Loucy (cell line): ENCODE data around the gene SDCCAG8.

ENCODE experiments used
- H2AFZ ChIP-seq: fragments of 200-600 bp; sonication (generic); 2 replicates; pipeline ENCODE4 v1.6.0; 2016; ENCODE audit warnings: antibody characterized with exemption, mild to moderate bottlenecking, low read length, moderate library complexity
- H3F3A ChIP-seq: fragments of 200-600 bp; 2 replicates; pipeline ENCODE4 v1.6.0; 2016; ENCODE audit warnings: antibody characterized with exemption, low read depth, mild to moderate bottlenecking
- H3K27me3 ChIP-seq: fragments of 200-600 bp; sonication (generic); 2 replicates; pipeline ENCODE4 v1.6.1; 2014; ENCODE audit warnings: low read length, mild to moderate bottlenecking; ENCODE audit not compliant: insufficient read depth, poor library complexity, severe bottlenecking
- H3K36me3 ChIP-seq: fragments of 200-600 bp; sonication (generic); 2 replicates; pipeline ENCODE4 v1.6.1; 2016; ENCODE audit warnings: low read length; ENCODE audit not compliant: insufficient read depth
- H3K4me1 ChIP-seq: fragments of 200-600 bp; sonication (generic); 2 replicates; pipeline ENCODE4 v1.5.1; 2014; ENCODE audit warnings: low read length, mild to moderate bottlenecking; ENCODE audit not compliant: insufficient read depth, poor library complexity, severe bottlenecking
- H3K4me2 ChIP-seq: fragments of 200-600 bp; sonication (generic); 2 replicates; pipeline ENCODE4 v1.6.0; 2014; ENCODE audit warnings: antibody characterized with exemption, low read length, low read depth, mild to moderate bottlenecking; ENCODE audit not compliant: poor library complexity, severe bottlenecking
- H3K4me3 ChIP-seq: fragments of 200-600 bp; sonication (generic); 2 replicates; pipeline ENCODE4 v1.5.1; 2014; ENCODE audit warnings: low read length, mild to moderate bottlenecking, mixed read lengths; ENCODE audit not compliant: poor library complexity, severe bottlenecking
- H3K79me2 ChIP-seq: fragments of 200-600 bp; sonication (generic); 2 replicates; pipeline ENCODE4 v1.6.1; 2014; ENCODE audit warnings: low read length; ENCODE audit not compliant: insufficient read depth
- H3K9ac ChIP-seq: fragments of 200-600 bp; sonication (generic); 2 replicates; pipeline ENCODE4 v1.6.0; 2014; ENCODE audit warnings: mild to moderate bottlenecking, low read depth, low read length, moderate library complexity; ENCODE audit not compliant: poor library complexity, severe bottlenecking
- H3K9me2 ChIP-seq: fragments of 200-600 bp; sonication (generic); replicated peaks from 2 replicates; pipeline ENCODE4 v1.6.1; 2016; ENCODE audit warnings: low read depth, low read length, mixed read lengths
- H3K9me3 ChIP-seq: fragments of 200-600 bp; sonication (generic); 2 replicates; pipeline ENCODE4 v1.6.1; 2014; ENCODE audit warnings: mild to moderate bottlenecking, antibody characterized with exemption, low read length, low read depth; ENCODE audit not compliant: insufficient read depth
- H4K20me1 ChIP-seq: fragments of 200-600 bp; sonication (generic); 2 replicates; pipeline ENCODE4 v1.6.0; 2014; ENCODE audit warnings: antibody characterized with exemption, low read length, mild to moderate bottlenecking; ENCODE audit not compliant: insufficient read depth, poor library complexity, severe bottlenecking
- EZH2phosphoT487 ChIP-seq: fragments of 200-600 bp; IDR thresholded peaks from 2 replicates; pipeline ENCODE4 v1.6.1; 2018; ENCODE audit warnings: antibody characterized with exemption, mild to moderate bottlenecking, moderate library complexity, borderline replicate concordance
- TF ChIP-seq, protein P1 (sequence below): fragments of 200-600 bp; sonication (generic); conservative IDR thresholded peaks from 2 replicates; pipeline ENCODE4 v1.5.1; 2014; ENCODE audit warnings: mild to moderate bottlenecking, antibody characterized with exemption, low read length

The SDCCAG8 gene

DNA sequence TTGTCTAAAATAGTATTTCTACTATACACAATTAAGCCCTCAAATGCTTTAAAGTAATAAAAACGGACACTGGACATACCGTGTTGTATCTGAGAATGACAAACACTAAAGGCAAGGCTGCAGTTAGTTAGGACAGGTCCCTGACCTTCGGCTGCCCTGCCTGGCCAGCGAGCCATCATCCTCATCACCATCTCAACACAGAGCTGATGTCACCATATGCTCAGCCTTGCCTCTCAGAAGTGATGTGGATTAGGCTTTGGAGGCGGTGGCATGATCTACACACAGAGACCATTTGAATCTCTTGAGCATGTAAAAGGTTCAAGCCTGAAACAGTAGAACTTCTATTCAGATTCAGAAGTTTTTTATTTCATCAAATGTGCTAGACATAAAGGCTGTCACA, 244.7 kb downstream of the SDCCAG8 start:
- Histone ChIP-seq H3K27me3 (no peaks in the 10 kb centered on the region), H4K20me1 (no peaks in the 10 kb centered on the region), H3K36me3 (0 out of 2 replicates have a peak, but pooled peaks cover 2% of the 10 kb centered on the region), H3K4me3 (no peak overlapping the region), H2AFZ (no peak overlapping the region), H3K9ac (no peak overlapping the region), H3F3A (no peaks in the 10 kb centered on the region), H3K9me2 (no peaks in the 10 kb centered on the region), H3K4me1 (peaks cover under 1% of the 10 kb centered on the region), H3K9me3 (no peaks in the 10 kb centered on the region), H3K79me2 (no peaks in the 10 kb centered on the region), H3K4me2 (no peak overlapping the region)
- TF ChIP-seq, protein P1, sequence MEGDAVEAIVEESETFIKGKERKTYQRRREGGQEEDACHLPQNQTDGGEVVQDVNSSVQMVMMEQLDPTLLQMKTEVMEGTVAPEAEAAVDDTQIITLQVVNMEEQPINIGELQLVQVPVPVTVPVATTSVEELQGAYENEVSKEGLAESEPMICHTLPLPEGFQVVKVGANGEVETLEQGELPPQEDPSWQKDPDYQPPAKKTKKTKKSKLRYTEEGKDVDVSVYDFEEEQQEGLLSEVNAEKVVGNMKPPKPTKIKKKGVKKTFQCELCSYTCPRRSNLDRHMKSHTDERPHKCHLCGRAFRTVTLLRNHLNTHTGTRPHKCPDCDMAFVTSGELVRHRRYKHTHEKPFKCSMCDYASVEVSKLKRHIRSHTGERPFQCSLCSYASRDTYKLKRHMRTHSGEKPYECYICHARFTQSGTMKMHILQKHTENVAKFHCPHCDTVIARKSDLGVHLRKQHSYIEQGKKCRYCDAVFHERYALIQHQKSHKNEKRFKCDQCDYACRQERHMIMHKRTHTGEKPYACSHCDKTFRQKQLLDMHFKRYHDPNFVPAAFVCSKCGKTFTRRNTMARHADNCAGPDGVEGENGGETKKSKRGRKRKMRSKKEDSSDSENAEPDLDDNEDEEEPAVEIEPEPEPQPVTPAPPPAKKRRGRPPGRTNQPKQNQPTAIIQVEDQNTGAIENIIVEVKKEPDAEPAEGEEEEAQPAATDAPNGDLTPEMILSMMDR: no peak
- no peak for TF ChIP-seq EZH2phosphoT487

DNA sequence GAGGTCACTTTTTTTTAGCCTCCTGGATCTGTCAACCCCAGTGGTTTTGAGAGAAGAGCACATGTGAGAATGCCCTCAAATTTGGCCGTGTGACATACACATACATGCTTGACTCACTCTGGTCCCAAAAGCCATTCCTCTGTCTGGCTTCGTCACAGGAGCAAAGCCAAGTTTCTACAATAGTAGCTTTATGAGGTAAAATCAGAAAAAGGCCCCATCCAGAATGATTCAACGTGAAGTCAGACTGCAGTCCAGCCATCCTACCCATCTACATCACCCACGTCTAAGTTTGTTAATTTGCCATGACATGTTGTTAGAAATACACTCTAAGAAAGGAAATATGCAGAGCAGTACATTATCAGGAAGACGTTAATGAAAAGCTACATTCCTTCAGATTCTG, 245.2 kb downstream of the SDCCAG8 start:
- H3F3A ChIP-seq: no peaks in the 10 kb centered on the region
- H2AFZ ChIP-seq: no peak overlapping the region
- no peaks in the 10 kb centered on the region for H4K20me1 ChIP-seq
- no peaks in the 10 kb centered on the region for H3K79me2 ChIP-seq
- H3K9me3 ChIP-seq: no peaks in the 10 kb centered on the region
- H3K4me2 ChIP-seq: no peak overlapping the region
- no peak overlapping the region for H3K9ac ChIP-seq
- 0 out of 2 replicates have a peak, but pooled peaks cover 2% of the 10 kb centered on the region for H3K36me3 ChIP-seq
- no peaks in the 10 kb centered on the region for H3K27me3 ChIP-seq
- peaks cover 5% of the 10 kb centered on the region for H3K4me1 ChIP-seq
- H3K4me3 ChIP-seq: no peak overlapping the region
- TF ChIP-seq EZH2phosphoT487: no peak
- TF ChIP-seq, protein P1: no peak
- no peaks in the 10 kb centered on the region for H3K9me2 ChIP-seq

DNA sequence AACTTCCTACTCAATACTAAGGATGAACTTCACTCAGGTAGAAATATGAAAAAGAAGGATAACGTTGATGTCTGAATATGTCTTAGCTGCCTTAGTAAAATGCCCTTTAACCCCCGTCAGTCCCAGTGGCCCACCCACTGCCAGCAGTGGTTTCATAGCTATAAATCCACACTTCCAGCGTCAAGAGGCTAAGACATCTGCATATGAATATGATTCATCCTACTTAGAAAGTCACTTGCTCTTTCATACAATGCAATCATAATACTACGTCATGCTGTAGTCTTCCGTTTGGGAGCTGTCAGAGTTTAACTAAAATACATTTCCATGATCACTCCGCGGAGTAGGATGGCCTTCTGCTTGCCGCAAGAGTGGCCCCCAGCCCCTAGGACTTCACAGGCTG, 247.3 kb downstream of the SDCCAG8 start:
- TF ChIP-seq, protein P1: no peak
- no peak for TF ChIP-seq EZH2phosphoT487
- no peak overlapping the region for H3K4me2 ChIP-seq
- peaks cover 25% of the 10 kb centered on the region for H3K4me1 ChIP-seq
- no peaks in the 10 kb centered on the region for H3K79me2 ChIP-seq
- no peaks in the 10 kb centered on the region for H3F3A ChIP-seq
- no peaks in the 10 kb centered on the region for H4K20me1 ChIP-seq
- H2AFZ ChIP-seq: no peak overlapping the region
- no peaks in the 10 kb centered on the region for H3K9me3 ChIP-seq
- no peaks in the 10 kb centered on the region for H3K9me2 ChIP-seq
- H3K9ac ChIP-seq: no peak overlapping the region
- 0 out of 2 replicates have a peak, but pooled peaks cover 2% of the 10 kb centered on the region for H3K36me3 ChIP-seq
- no peaks in the 10 kb centered on the region for H3K27me3 ChIP-seq
- no peak overlapping the region for H3K4me3 ChIP-seq
